H1 (cell line): ENCODE measurements around the gene THTPA. TPM values are rescaled to one million over a fixed set of nuclear protein-coding genes. Genes with fewer than 3 reads are reported as not detected.
A peak's percentile ranks its signal among the peaks of the same experiment; 100 is the strongest.

ENCODE experiments used
- CTCF ChIA-PET: fragments of 300-600 bp; sonication (Branson Sonifier 250); formaldehyde crosslinking; loops from one replicate; lab custom pipeline; 2021; ENCODE audit not compliant: partially characterized antibody; lab: Charles Lee
- POLR2A ChIA-PET: fragments of 300-600 bp; sonication (Branson Sonifier 250); formaldehyde crosslinking; loops from one replicate; lab custom pipeline; 2021; ENCODE audit warnings: inconsistent platforms; ENCODE audit not compliant: partially characterized antibody; lab: Charles Lee
- DNase-seq, 2 experiments: peaks; one replicate each; pipeline versions ENCODE4 v3.0.0 to v3.0.0-alpha.2; 2010 to 2022; ENCODE audit warnings: low spot score in 2 of 2, low read depth in 1 of 2, mixed read lengths in 1 of 2
- FAIRE-seq: peaks from 2 replicates; lab custom pipeline; 2011; peaks lifted over from hg19 to GRCh38; lab: Jason Lieb, UNC
- H2AFZ ChIP-seq: 2 replicates; pipeline ENCODE4 v1.8.1; 2012; ENCODE audit warnings: low read length, inconsistent platforms
- H2AK5ac ChIP-seq: 2 replicates; pipeline ENCODE4 v1.6.1; 2013; ENCODE audit warnings: low read depth, low read length
- H2BK120ac ChIP-seq: replicated peaks from 2 replicates; pipeline ENCODE3; 2013; ENCODE audit warnings: low read depth, low read length, inconsistent platforms
- H2BK12ac ChIP-seq: 2 replicates; pipeline ENCODE4 v1.6.1; 2013; ENCODE audit warnings: low read depth, low read length
- H2BK15ac ChIP-seq: 2 replicates; pipeline ENCODE4 v1.6.1; 2013; ENCODE audit warnings: low read length
- H2BK20ac ChIP-seq: 2 replicates; pipeline ENCODE4 v1.6.1; 2013; ENCODE audit warnings: low read length
- H2BK5ac ChIP-seq: 2 replicates; pipeline ENCODE4 v1.6.1; 2013; ENCODE audit warnings: low read depth, low read length
- H3K14ac ChIP-seq: 2 replicates; pipeline ENCODE4 v1.6.1; 2013; ENCODE audit warnings: inconsistent platforms; ENCODE audit not compliant: insufficient read length
- H3K18ac ChIP-seq: 2 replicates; pipeline ENCODE4 v1.6.1; 2013; ENCODE audit warnings: low read length; ENCODE audit errors: extremely low read depth
- H3K23ac ChIP-seq: 2 replicates; pipeline ENCODE4 v1.6.1; 2013; ENCODE audit warnings: inconsistent platforms; ENCODE audit not compliant: insufficient read length
- H3K23me2 ChIP-seq: 2 replicates; pipeline ENCODE4 v1.6.1; 2013; ENCODE audit warnings: low read depth, low read length
- H3K27ac ChIP-seq: 2 replicates; pipeline ENCODE4 v1.6.1; 2011; ENCODE audit warnings: low read depth, low read length, inconsistent platforms
- H3K27me3 ChIP-seq, 4 experiments: replicated peaks in 1 of 4; 1 replicate in 1 of 4; 2 replicates in 3 of 4; pipeline versions ENCODE4 v1.6.1 to v1.8.1; 2011 to 2013; ENCODE audit warnings: low read length in 3 of 4, mild to moderate bottlenecking in 3 of 4, inconsistent platforms in 2 of 4, mixed read lengths in 2 of 4, moderate library complexity in 1 of 4; ENCODE audit not compliant: control insufficient read depth in 3 of 4, insufficient read depth in 3 of 4; ENCODE audit errors: extremely low read depth in 1 of 4
- H3K36me3 ChIP-seq, 4 experiments: 2 replicates each; pipeline versions ENCODE4 v1.6.1 to v1.8.1; 2011 to 2013; ENCODE audit warnings: mild to moderate bottlenecking in 4 of 4, low read length in 3 of 4, moderate library complexity in 2 of 4, control low read depth in 1 of 4, inconsistent platforms in 1 of 4; ENCODE audit not compliant: insufficient read depth in 4 of 4, control insufficient read depth in 2 of 4
- H3K4ac ChIP-seq: replicated peaks from 2 replicates; pipeline ENCODE3; 2013; ENCODE audit warnings: low read length, low read depth, mixed read lengths, inconsistent platforms; ENCODE audit not compliant: insufficient read length
- H3K4me1 ChIP-seq, 4 experiments: replicated peaks in 1 of 4; 1 replicate in 1 of 4; 2 replicates in 3 of 4; pipeline versions ENCODE4 v1.6.1 to v1.8.1; 2011 to 2013; ENCODE audit warnings: low read length in 3 of 4, inconsistent platforms in 2 of 4, mixed read lengths in 1 of 4; ENCODE audit not compliant: insufficient read depth in 4 of 4, control insufficient read depth in 3 of 4
- H3K4me2 ChIP-seq, 2 experiments: 2 replicates each; pipeline versions ENCODE4 v1.6.1 to v1.8.1; 2011 to 2013; ENCODE audit warnings: low read depth in 2 of 2, low read length in 2 of 2, control low read depth in 1 of 2, inconsistent platforms in 1 of 2, mild to moderate bottlenecking in 1 of 2; ENCODE audit not compliant: insufficient read depth in 1 of 2
- H3K4me3 ChIP-seq, 4 experiments: fragments of 200-600, 300-600 bp in 1 of 4; sonication (generic), shearing (Covaris generic), sonication (Bioruptor Twin) in 1 of 4; 2 replicates each; pipeline versions ENCODE4 v1.5.1 to v1.8.1; 2011 to 2016; ENCODE audit warnings: low read length in 4 of 4, low read depth in 3 of 4, control low read depth in 2 of 4, inconsistent platforms in 2 of 4, mild to moderate bottlenecking in 2 of 4, mixed read lengths in 1 of 4, moderate library complexity in 1 of 4; ENCODE audit not compliant: insufficient read depth in 2 of 4; ENCODE audit errors: extremely low read depth in 1 of 4
- H3K56ac ChIP-seq: replicated peaks from 2 replicates; pipeline ENCODE3; 2013; ENCODE audit warnings: low read depth, mild to moderate bottlenecking, mixed read lengths, low read length, inconsistent platforms; ENCODE audit not compliant: insufficient read length
- H3K79me1 ChIP-seq: 2 replicates; pipeline ENCODE4 v1.6.1; 2013; ENCODE audit warnings: low read depth, low read length, control low read depth
- H3K79me2 ChIP-seq, 2 experiments: 2 replicates each; pipeline versions ENCODE4 v1.6.1 to v1.8.1; 2012 to 2013; ENCODE audit warnings: low read length in 2 of 2, mild to moderate bottlenecking in 2 of 2, inconsistent platforms in 1 of 2; ENCODE audit not compliant: insufficient read depth in 2 of 2, control insufficient read depth in 1 of 2
- H3K9ac ChIP-seq, 4 experiments: replicated peaks in 1 of 4; 1 replicate in 1 of 4; 2 replicates in 3 of 4; pipeline versions ENCODE4 v1.6.1 to v1.8.1; 2011 to 2013; ENCODE audit warnings: low read depth in 3 of 4, low read length in 3 of 4, control low read depth in 2 of 4, mild to moderate bottlenecking in 2 of 4, moderate library complexity in 2 of 4, inconsistent platforms in 1 of 4; ENCODE audit errors: extremely low read depth in 1 of 4
- H3K9me3 ChIP-seq, 2 experiments: 2 replicates each; pipeline versions ENCODE4 v1.6.1 to v1.8.1; 2012 to 2013; ENCODE audit warnings: mild to moderate bottlenecking in 2 of 2, moderate library complexity in 2 of 2, control low read depth in 1 of 2, inconsistent platforms in 1 of 2, low read depth in 1 of 2, low read length in 1 of 2, mixed read lengths in 1 of 2; ENCODE audit not compliant: insufficient read depth in 2 of 2
- H4K20me1 ChIP-seq, 2 experiments: replicated peaks in 1 of 2; 2 replicates each; pipeline versions ENCODE3 to v1.8.1; 2011 to 2013; ENCODE audit warnings: inconsistent platforms in 2 of 2, low read length in 2 of 2, mild to moderate bottlenecking in 1 of 2; ENCODE audit not compliant: insufficient read depth in 2 of 2, control insufficient read depth in 1 of 2
- H4K5ac ChIP-seq: 2 replicates; pipeline ENCODE4 v1.6.1; 2013; ENCODE audit warnings: low read length, low read depth, mixed read lengths, inconsistent platforms; ENCODE audit not compliant: insufficient read length
- H4K8ac ChIP-seq: 2 replicates; pipeline ENCODE4 v1.8.0; 2013; ENCODE audit warnings: mild to moderate bottlenecking, moderate library complexity, low read length, inconsistent platforms; ENCODE audit not compliant: insufficient read depth; ENCODE audit errors: extremely low read depth
- H4K91ac ChIP-seq: replicated peaks from 2 replicates; pipeline ENCODE3; 2013; ENCODE audit warnings: low read length, mixed read lengths, inconsistent platforms; ENCODE audit not compliant: insufficient read length
- ATF2 ChIP-seq: IDR thresholded peaks from 2 replicates; pipeline ENCODE4 v1.6.1; 2012; ENCODE audit warnings: low read length, inconsistent platforms
- BACH1 ChIP-seq: IDR thresholded peaks from 2 replicates; pipeline ENCODE4 v1.6.1; 2012; ENCODE audit warnings: low read length, improper control_type of control experiment
- CBX5 ChIP-seq: fragments of 300-800, 300-1000 bp; sonication (generic); IDR thresholded peaks from 2 replicates; pipeline ENCODE4 v1.7.1; 2016; ENCODE audit warnings: antibody characterized with exemption, low read length, low read depth
- CTCF ChIP-seq, 3 experiments: IDR thresholded peaks; 1 replicate in 2 of 3; 2 replicates in 1 of 3; pipeline versions ENCODE4 v1.5.1 to v1.6.1; 2011; ENCODE audit warnings: low read length in 3 of 3, mild to moderate bottlenecking in 3 of 3, inconsistent platforms in 2 of 3, low read depth in 1 of 3, moderate library complexity in 1 of 3; ENCODE audit not compliant: insufficient read depth in 1 of 3; ENCODE audit errors: control extremely low read depth in 1 of 3
- FOSL1 ChIP-seq: IDR thresholded peaks from 2 replicates; pipeline ENCODE4 v1.6.1; 2011; ENCODE audit warnings: mild to moderate bottlenecking, low read depth, low read length, moderate library complexity; ENCODE audit not compliant: insufficient read depth
- JUN ChIP-seq: IDR thresholded peaks from 2 replicates; pipeline ENCODE4 v1.6.1; 2011; ENCODE audit warnings: low read depth, mild to moderate bottlenecking, improper control_type of control experiment, low read length
- SAP30 ChIP-seq: fragments of 300-600 bp; sonication (generic); IDR thresholded peaks from 2 replicates; pipeline ENCODE4 v1.7.1; 2012; ENCODE audit warnings: low read length, moderate library complexity, mild to moderate bottlenecking, inconsistent platforms; ENCODE audit not compliant: insufficient read depth, insufficient replicate concordance
- TAF7 ChIP-seq: optimal IDR thresholded peaks from 2 replicates; pipeline ENCODE3; 2011; ENCODE audit warnings: low read depth, mild to moderate bottlenecking, inconsistent platforms, low read length, moderate library complexity, borderline replicate concordance
- WGBS, 2 experiments: shearing (Covaris generic) in 1 of 2; methylation state at CpG; one replicate each; pipeline versions ENCODE4 v1.1.6 to v1.1.7; 2013 to 2015; ENCODE audit warnings: low lambda C conversion rate in 2 of 2, mixed read lengths in 2 of 2, inconsistent platforms in 1 of 2, low coverage in 1 of 2, missing lambda C conversion rate in 1 of 2; ENCODE audit not compliant: insufficient replicate concordance in 2 of 2, insufficient coverage in 1 of 2, insufficient read length in 1 of 2; ENCODE audit errors: extremely low coverage in 1 of 2, missing lambda C conversion rate in 1 of 2; 5-methylcytosine and 5-hydroxymethylcytosine counted together
- polyA plus RNA-seq, 7 experiments: library from polyadenylated mRNA; depleted of rRNA in 3 of 7; stranded (reverse) in 5 of 7; unstranded in 2 of 7; fragments of >200 nt in 5 of 7; fragments of 200-250 nt in 2 of 7; gene quantifications; 1 replicate in 5 of 7; 2 replicates in 1 of 7; 4 replicates in 1 of 7; pipeline versions ENCODE4 v1.2.1 to v1.2.3, GENCODE V29; 2011 to 2013; ENCODE audit warnings: missing spikeins in 2 of 7, mixed read lengths in 2 of 7
- total RNA-seq: library from RNA; stranded (reverse); fragmentation: NEBNext Ultra II Directional; extraction: Animal tissue kit (Norgen Biotek cat#: 25700); gene quantifications from 2 replicates; pipeline ENCODE4 v1.2.1, GENCODE V29; 2021

THTPA gene
- total and polyA plus RNA-seq, 2 of the 8 experiments (the other 6 are each of a cell fraction or from before 2014, with no cell fraction given) = 16.6 to 19.0 TPM

GRCh38 chr14:23540141-23540469 is 16.0 kb upstream of the THTPA start:
- Histone ChIP-seq H3K4me3 (no peak overlapping the region), H2BK20ac (no peak overlapping the region), H3K9ac (no peak overlapping the region), H3K9me3 (no peaks in the 10 kb centered on the region), H3K23me2 (peaks cover 21% of the 10 kb centered on the region), H4K20me1 (no peaks in the 10 kb centered on the region), H4K91ac (no peak overlapping the region), H3K27ac (no peak overlapping the region), H3K79me2 (peaks cover 3 to 33% of the 10 kb centered on the region in 2 experiments; a peak in 2 of 4 replicates), H2AFZ (no peak overlapping the region), H2AK5ac (peak overlapping the region; percentile 18; the same call in 1 of the 2 replicates), H3K4me2 (peak overlapping the region in 1 of 2 experiments; percentile 99; a peak in 1 of 4 replicates), H2BK5ac (peak overlapping the region; percentile 5), H2BK15ac (no peak overlapping the region), H4K8ac (no peak overlapping the region), H3K79me1 (peaks cover 6% of the 10 kb centered on the region), H3K4me1 (peaks cover 11 to 31% (median 21%) of the 10 kb centered on the region in 4 experiments), H3K14ac (no peak overlapping the region), H4K5ac (no peak overlapping the region)
- DNase-seq (no peak), FAIRE-seq (no peak)
- CTCF ChIA-PET = interaction anchor here (0.5 to 70.5 kb wide), 9 partner anchors 13 to 1979 kb away, joined by 3 to 2092 read pairs (median 5); partner anchors contain the start of genes AP1G2, NGDN, THTPA and ZFHX2
- WGBS, 2 experiments = 82% methylated on average over 4 of the region's 4 CpGs; no CpG with 5 or more reads in 1 of the 2 experiments
- TF ChIP-seq CTCF (IDR thresholded peaks at IDR 0.05; ENCODE audit: control extremely low read depth in 1 of 3, insufficient read depth in 1 of 3, low read depth in 1 of 3, low read length in 3 of 3) (no peak), JUN (no peak), BACH1 (no peak), SAP30 (no peak), ATF2 (no peak), FOSL1 (no peak), CBX5 (no peak), TAF7 (no peak)
- TF ChIP-seq, all 59 proteins: peak for 0
- H3K23ac ChIP-seq = no peak overlapping the region
- H3K36me3 ChIP-seq = peaks cover 0 to 13% (median 2%) of the 10 kb centered on the region in 4 experiments; a peak in 3 of 8 replicates
- H2BK12ac ChIP-seq = no peak overlapping the region
- H2BK120ac ChIP-seq = no peak overlapping the region
- POLR2A ChIA-PET = interaction anchor here (4.2 to 52.7 kb wide), 4 partner anchors 7 to 61 kb away, joined by 38 to 1523 read pairs (median 1234); partner anchors contain the start of genes AP1G2, NGDN, THTPA and ZFHX2
- no peak overlapping the region for H3K4ac ChIP-seq
- no peak overlapping the region for H3K56ac ChIP-seq
- no peaks in the 10 kb centered on the region for H3K27me3 ChIP-seq
- H3K18ac ChIP-seq = no peak overlapping the region
